Lower leg skin (tissue), 3 donors: ENCODE data around the gene CALB2.

Experiments used
- POLR2A ChIP-seq, 2 donors: fragments of 450-650 bp; IDR thresholded peaks; one replicate each; pipeline ENCODE4 v1.6.1; 2016 to 2017; ENCODE audit warnings: antibody characterized with exemption in 2 of 2, mild to moderate bottlenecking in 1 of 2, moderate library complexity in 1 of 2
- TF ChIP-seq, protein P1 (sequence below), 3 donors: fragments of 450-650 bp; IDR thresholded peaks; one replicate each; pipeline ENCODE4 v1.5.1; 2016; ENCODE audit warnings: antibody characterized with exemption in 3 of 3, mild to moderate bottlenecking in 3 of 3, moderate library complexity in 2 of 3

DNA sequence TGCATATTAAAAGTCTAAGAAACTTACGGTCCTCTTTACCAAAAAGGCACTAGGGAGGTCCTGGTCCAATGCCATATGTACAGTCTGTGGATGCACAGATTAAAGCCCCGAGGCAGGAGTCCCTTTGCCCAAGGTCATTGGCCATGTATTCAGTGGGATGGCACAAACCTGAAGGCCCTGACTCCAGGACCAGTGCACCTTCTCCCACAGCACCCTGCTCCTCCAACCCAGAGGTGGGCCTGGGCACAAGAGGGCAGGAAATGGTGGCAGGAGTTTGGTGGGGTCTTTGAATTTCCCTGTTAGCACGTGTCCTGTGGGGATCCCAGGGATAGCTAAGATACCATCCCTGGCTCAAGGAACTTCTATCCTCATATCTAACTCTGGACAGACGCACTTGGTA, 54.8 kb downstream of the CALB2 start:
- TF ChIP-seq POLR2A (IDR thresholded peaks at IDR 0.05) = no peak
- TF ChIP-seq, protein P1, sequence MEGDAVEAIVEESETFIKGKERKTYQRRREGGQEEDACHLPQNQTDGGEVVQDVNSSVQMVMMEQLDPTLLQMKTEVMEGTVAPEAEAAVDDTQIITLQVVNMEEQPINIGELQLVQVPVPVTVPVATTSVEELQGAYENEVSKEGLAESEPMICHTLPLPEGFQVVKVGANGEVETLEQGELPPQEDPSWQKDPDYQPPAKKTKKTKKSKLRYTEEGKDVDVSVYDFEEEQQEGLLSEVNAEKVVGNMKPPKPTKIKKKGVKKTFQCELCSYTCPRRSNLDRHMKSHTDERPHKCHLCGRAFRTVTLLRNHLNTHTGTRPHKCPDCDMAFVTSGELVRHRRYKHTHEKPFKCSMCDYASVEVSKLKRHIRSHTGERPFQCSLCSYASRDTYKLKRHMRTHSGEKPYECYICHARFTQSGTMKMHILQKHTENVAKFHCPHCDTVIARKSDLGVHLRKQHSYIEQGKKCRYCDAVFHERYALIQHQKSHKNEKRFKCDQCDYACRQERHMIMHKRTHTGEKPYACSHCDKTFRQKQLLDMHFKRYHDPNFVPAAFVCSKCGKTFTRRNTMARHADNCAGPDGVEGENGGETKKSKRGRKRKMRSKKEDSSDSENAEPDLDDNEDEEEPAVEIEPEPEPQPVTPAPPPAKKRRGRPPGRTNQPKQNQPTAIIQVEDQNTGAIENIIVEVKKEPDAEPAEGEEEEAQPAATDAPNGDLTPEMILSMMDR (IDR thresholded peaks at IDR 0.05) = no peak
